ENCODE results near the gene SH3PXD2A. TPM values are rescaled to one million over a fixed set of nuclear protein-coding genes. Genes with fewer than 3 reads are reported as not detected.
A peak's percentile ranks its signal among the peaks of the same experiment; 100 is the strongest.
"Not testable (repeated sequence)": the region's sequence is repeated elsewhere in the genome, so short reads cannot be mapped to it uniquely, and the experiment has no call there.

SH3PXD2A gene
- total RNA-seq, 1 experiment from 2014 or later, result 9.7 TPM

- DNase-seq (ENCODE audit: low read depth), result not testable (repeated sequence)
Measured at GRCh38 chr10:103813312-103813711, 42.1 kb downstream of the SH3PXD2A start.

- DNase-seq (ENCODE audit: low read depth), result peak; percentile 23
Measured at GRCh38 chr10:103812432-103812831, 42.9 kb downstream of the SH3PXD2A start.

- DNase-seq (ENCODE audit: low read depth), result no peak
Measured at GRCh38 chr10:103812004-103812403, 43.4 kb downstream of the SH3PXD2A start.

- no peak for DNase-seq (ENCODE audit: low read depth)
Measured at GRCh38 chr10:103811463-103811862, 43.9 kb downstream of the SH3PXD2A start.

GRCh38 chr10:103808780-103809179 lies 46.6 kb downstream of the SH3PXD2A start:
- DNase-seq (ENCODE audit: low read depth), result no peak

- no peak for DNase-seq (ENCODE audit: low read depth)
Measured at GRCh38 chr10:103807996-103808395, 47.4 kb downstream of the SH3PXD2A start.

- no peak for DNase-seq (ENCODE audit: low read depth)
Measured at GRCh38 chr10:103806395-103807187, 48.8 kb downstream of the SH3PXD2A start.

- no peak for DNase-seq (ENCODE audit: low read depth)
Measured at GRCh38 chr10:103805781-103806180, 49.6 kb downstream of the SH3PXD2A start.

- no peak for DNase-seq (ENCODE audit: low read depth)
Measured at GRCh38 chr10:103804871-103805270, 50.5 kb downstream of the SH3PXD2A start.

GRCh38 chr10:103803941-103804340 lies 51.4 kb downstream of the SH3PXD2A start:
- no peak for DNase-seq (ENCODE audit: low read depth)

- DNase-seq (ENCODE audit: low read depth), result no peak
Measured at GRCh38 chr10:103802637-103803353, 52.6 kb downstream of the SH3PXD2A start.

GRCh38 chr10:103802081-103802480 lies 53.3 kb downstream of the SH3PXD2A start:
- DNase-seq (ENCODE audit: low read depth), result no peak

- peak; percentile 92 for DNase-seq (ENCODE audit: low read depth)
Measured at GRCh38 chr10:103800789-103801540, 54.4 kb downstream of the SH3PXD2A start.

GRCh38 chr10:103800089-103800488 lies 55.3 kb downstream of the SH3PXD2A start:
- DNase-seq (ENCODE audit: low read depth), result no peak

GRCh38 chr10:103799341-103799740 lies 56.0 kb downstream of the SH3PXD2A start:
- DNase-seq (ENCODE audit: low read depth), result peak; percentile 75

GRCh38 chr10:103798511-103798910 lies 56.9 kb downstream of the SH3PXD2A start:
- no peak for DNase-seq (ENCODE audit: low read depth)

GRCh38 chr10:103797857-103798256 lies 57.5 kb downstream of the SH3PXD2A start:
- no peak for DNase-seq (ENCODE audit: low read depth)

GRCh38 chr10:103795634-103796270 lies 59.6 kb downstream of the SH3PXD2A start:
- peak; percentile 45 for DNase-seq (ENCODE audit: low read depth)

- no peak for DNase-seq (ENCODE audit: low read depth)
Measured at GRCh38 chr10:103794996-103795395, 60.4 kb downstream of the SH3PXD2A start.

- DNase-seq (ENCODE audit: low read depth), result no peak
Measured at GRCh38 chr10:103793920-103794883, 61.2 kb downstream of the SH3PXD2A start.

- no peak for DNase-seq (ENCODE audit: low read depth)
Measured at GRCh38 chr10:103793429-103793828, 61.9 kb downstream of the SH3PXD2A start.
